ENCODE results near the gene RASSF4. TPM values are rescaled to one million over a fixed set of nuclear protein-coding genes. Genes with fewer than 3 reads are reported as not detected.

RASSF4 gene
- total RNA-seq, 2 donors from 2014 or later: 1.7 to 4.4 TPM

DNA sequence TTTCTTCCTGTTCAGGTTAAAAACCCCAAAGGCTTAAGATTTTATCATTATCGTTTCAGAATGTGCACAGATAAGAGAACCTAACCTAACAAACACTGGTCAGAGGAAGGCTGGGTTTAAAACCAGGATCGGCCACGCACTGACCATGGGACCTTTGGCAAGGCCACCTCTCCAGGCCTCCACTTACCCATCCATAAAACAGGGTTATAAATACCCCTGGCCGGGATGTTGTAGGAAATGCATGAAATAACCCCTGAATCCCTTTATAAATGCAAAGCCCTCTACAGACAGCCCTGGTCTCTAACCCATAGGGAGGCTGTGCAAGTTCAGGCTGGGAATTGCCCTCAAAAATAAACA, 18.6 kb downstream of the RASSF4 start:
- Mint-ChIP-seq H3K27me3 (peaks cover 3% of the 10 kb centered on the region), H3K4me1 (no peaks in the 10 kb centered on the region), H3K27ac (no peak overlapping the region), H3K4me3 (no peak overlapping the region), H3K9me3 (no peaks in the 10 kb centered on the region), H3K36me3 (ENCODE audit: low read depth) (no peaks in the 10 kb centered on the region)
- ATAC-seq (replicated peaks): no peak

GRCh38 chr10:44978570-44979280, 19.1 kb downstream of the RASSF4 start, which contains the start of gene DEPP1:
TSS of gene DEPP1 (minus strand) at chr10:44978809. CDS start at chr10:44978030, 779 bp downstream.
- Mint-ChIP-seq H3K27ac (no peak within 1 kb of the TSS), H3K4me3 (no peak within 1 kb of the TSS), H3K9me3 (no peaks in the 10 kb centered on the region), H3K27me3 (peaks cover 3% of the 10 kb centered on the region), H3K4me1 (no peaks in the 10 kb centered on the region), H3K36me3 (ENCODE audit: low read depth) (no peaks in the 10 kb centered on the region)
- no peak for ATAC-seq (replicated peaks)

- Mint-ChIP-seq H3K27me3 (peaks cover 3% of the 10 kb centered on the region), H3K27ac (no peak overlapping the region), H3K9me3 (no peaks in the 10 kb centered on the region), H3K4me3 (no peak overlapping the region), H3K4me1 (no peaks in the 10 kb centered on the region), H3K36me3 (ENCODE audit: low read depth) (no peaks in the 10 kb centered on the region)
- no peak for ATAC-seq (replicated peaks)
These were observed 19.9 kb downstream of the RASSF4 start for GRCh38 chr10:44979281-44980191.

GRCh38 chr10:44980309-44981171, 20.9 kb downstream of the RASSF4 start:
- Mint-ChIP-seq H3K9me3 (no peaks in the 10 kb centered on the region), H3K4me1 (no peaks in the 10 kb centered on the region), H3K27ac (no peak overlapping the region), H3K4me3 (no peak overlapping the region), H3K36me3 (ENCODE audit: low read depth) (no peaks in the 10 kb centered on the region), H3K27me3 (peaks cover 3% of the 10 kb centered on the region)
- no peak for ATAC-seq (replicated peaks)

DNA sequence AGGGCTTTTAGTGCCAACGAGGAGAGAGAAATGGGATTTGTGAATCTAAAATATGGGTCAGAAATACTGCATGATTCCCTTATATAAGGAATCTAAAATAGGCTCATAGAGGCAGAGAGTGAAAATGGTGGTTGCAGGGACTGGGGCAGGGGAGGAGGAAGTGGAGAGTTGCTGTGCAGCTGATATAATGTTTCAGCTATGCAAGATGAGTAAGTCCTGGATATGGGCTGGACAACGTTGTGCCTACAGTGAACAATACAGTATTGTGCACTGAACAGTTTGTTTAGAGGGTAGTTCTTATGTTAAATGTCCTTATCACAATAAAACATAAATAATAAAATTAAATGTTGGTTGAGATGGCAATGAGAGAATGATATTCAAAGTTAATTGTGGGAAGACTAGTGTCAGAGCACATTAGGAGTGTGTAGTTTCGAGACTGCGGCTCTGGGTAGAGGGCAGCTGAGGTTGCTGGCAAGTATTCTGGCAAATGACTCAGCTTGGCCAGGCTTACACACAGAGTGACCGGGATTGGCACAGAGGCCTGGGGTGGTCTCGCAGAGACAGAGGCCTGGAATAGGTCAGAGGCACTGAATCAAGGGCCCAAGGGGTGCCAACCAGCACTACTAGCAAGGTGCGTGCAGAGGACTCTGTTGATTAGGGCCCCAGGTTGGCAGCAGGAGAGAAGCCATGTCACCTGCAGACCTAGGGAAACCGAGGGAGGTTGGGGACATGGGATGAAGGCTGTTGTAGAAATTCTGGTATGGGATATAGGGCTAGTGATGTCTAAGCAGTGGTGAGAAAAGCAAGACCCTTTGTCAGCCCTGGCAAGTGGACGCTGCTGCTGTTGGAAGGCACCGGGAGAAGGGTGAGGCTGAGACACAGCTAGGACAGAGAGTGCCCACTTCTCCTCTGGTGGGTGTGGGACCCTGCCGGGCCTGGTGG, 21.8 kb downstream of the RASSF4 start:
- Mint-ChIP-seq H3K4me1 (no peaks in the 10 kb centered on the region), H3K36me3 (ENCODE audit: low read depth) (no peaks in the 10 kb centered on the region), H3K9me3 (no peaks in the 10 kb centered on the region), H3K4me3 (no peak overlapping the region), H3K27ac (no peak overlapping the region), H3K27me3 (peaks cover 3% of the 10 kb centered on the region)
- ATAC-seq (replicated peaks): peak; percentile 45

DNA sequence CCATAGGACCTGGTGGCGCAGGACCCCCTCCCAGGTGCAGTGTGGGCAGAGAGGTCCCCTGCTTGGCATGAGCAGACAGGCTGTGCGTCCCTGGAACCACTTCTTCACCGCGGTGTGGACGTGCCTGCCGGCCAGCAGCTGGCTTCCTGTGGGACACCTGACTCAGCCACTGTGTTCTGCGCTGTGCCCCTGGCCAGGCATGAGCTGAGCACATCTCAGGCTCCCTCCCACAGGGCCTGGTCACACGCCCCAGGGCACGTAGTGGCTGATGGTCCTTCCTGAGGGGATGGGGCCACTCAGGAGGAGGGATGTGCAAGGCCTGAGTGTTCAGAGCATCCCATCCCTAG, 22.5 kb downstream of the RASSF4 start:
- Mint-ChIP-seq H3K9me3 (no peaks in the 10 kb centered on the region), H3K27me3 (peaks cover under 1% of the 10 kb centered on the region), H3K4me1 (no peaks in the 10 kb centered on the region), H3K27ac (no peak overlapping the region), H3K4me3 (no peak overlapping the region), H3K36me3 (ENCODE audit: low read depth) (no peaks in the 10 kb centered on the region)
- ATAC-seq (replicated peaks): no peak

- Mint-ChIP-seq H3K36me3 (ENCODE audit: low read depth) (no peaks in the 10 kb centered on the region), H3K27me3 (no peaks in the 10 kb centered on the region), H3K4me3 (no peak overlapping the region), H3K27ac (no peak overlapping the region), H3K9me3 (no peaks in the 10 kb centered on the region), H3K4me1 (no peaks in the 10 kb centered on the region)
- ATAC-seq (replicated peaks): no peak
These were observed 22.9 kb downstream of the RASSF4 start for GRCh38 chr10:44982496-44982895.

- Mint-ChIP-seq H3K27me3 (peaks cover under 1% of the 10 kb centered on the region), H3K4me3 (no peak overlapping the region), H3K27ac (no peak overlapping the region), H3K4me1 (no peaks in the 10 kb centered on the region), H3K36me3 (ENCODE audit: low read depth) (no peaks in the 10 kb centered on the region), H3K9me3 (no peaks in the 10 kb centered on the region)
- ATAC-seq (replicated peaks): no peak
These were observed 23.7 kb downstream of the RASSF4 start for GRCh38 chr10:44983066-44983894.

DNA sequence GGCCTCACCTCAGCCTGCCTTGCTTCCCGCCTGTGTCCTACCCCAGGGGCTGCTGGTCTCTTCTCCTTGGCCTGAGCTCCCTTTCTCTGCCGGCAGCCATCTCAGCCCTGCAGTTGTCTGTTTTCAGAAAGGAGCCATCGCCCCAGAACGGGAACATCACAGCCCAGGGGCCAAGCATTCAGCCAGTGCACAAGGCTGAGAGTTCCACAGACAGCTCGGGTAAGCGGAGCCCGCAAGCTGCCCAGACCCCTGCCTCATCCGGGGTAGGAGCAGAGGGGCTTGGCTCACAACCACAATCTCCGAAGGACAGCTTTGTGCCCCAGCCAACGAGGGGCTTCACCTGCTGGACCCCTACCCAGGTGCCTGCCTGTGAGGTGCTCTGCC, 24.3 kb downstream of the RASSF4 start:
- Mint-ChIP-seq H3K4me3 (no peak overlapping the region), H3K27me3 (peaks cover 5% of the 10 kb centered on the region), H3K36me3 (ENCODE audit: low read depth) (no peaks in the 10 kb centered on the region), H3K9me3 (no peaks in the 10 kb centered on the region), H3K4me1 (no peaks in the 10 kb centered on the region), H3K27ac (no peak overlapping the region)
- ATAC-seq (replicated peaks): no peak

DNA sequence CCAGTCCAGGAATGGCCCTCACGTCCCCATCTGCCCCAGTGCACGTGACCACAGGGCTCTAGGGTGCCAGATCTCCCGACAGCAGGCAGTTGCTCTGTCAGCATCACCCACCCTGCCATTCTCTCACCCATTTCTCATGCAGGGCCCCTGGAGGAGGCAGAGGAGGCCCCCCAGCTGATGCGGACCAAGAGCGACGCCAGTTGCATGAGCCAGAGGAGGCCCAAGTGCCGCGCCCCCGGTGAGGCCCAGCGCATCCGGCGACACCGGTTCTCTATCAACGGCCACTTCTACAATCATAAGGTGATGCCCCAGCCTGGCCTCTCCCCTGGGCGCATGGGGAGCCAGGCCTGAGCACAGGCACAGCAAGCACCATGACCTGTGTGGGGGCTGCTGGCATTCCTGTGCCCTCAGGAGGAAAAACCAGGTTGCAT, 25.1 kb downstream of the RASSF4 start:
- no peak for ATAC-seq (replicated peaks)
- H3K27me3 Mint-ChIP-seq: peaks cover 5% of the 10 kb centered on the region
- no peaks in the 10 kb centered on the region for H3K36me3 Mint-ChIP-seq (ENCODE audit: low read depth)
- no peak overlapping the region for H3K27ac Mint-ChIP-seq
- H3K4me1 Mint-ChIP-seq: no peaks in the 10 kb centered on the region
- no peaks in the 10 kb centered on the region for H3K9me3 Mint-ChIP-seq
- H3K4me3 Mint-ChIP-seq: no peak overlapping the region

DNA sequence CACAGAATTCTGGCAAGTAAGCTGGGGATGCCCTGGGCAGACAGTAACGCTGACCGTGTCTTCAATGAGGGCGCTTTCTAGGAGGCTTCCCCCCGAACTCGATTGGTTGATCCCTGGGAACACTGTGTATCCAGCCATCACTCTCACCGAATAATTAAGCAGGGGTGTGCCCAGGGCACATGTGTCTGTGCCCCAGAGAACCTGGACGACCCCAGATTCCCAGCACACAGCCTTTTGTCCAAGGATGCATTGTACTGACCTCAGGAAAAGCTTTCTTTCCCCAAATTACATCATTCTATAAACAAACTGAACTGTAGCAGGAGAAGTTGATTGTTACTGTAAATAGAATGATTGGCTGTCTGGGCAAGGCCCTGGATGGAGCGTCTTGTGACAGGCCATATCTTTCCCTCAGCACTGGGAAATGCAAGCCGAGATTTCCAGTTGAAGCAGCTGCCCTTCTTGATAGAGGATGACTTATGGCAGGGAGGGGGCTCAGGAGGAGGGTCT, 25.6 kb downstream of the RASSF4 start:
- no peak for ATAC-seq (replicated peaks)
- Mint-ChIP-seq H3K27ac (no peak overlapping the region), H3K36me3 (ENCODE audit: low read depth) (no peaks in the 10 kb centered on the region), H3K27me3 (peaks cover 7% of the 10 kb centered on the region), H3K4me1 (no peaks in the 10 kb centered on the region), H3K9me3 (no peaks in the 10 kb centered on the region), H3K4me3 (no peak overlapping the region)

DNA sequence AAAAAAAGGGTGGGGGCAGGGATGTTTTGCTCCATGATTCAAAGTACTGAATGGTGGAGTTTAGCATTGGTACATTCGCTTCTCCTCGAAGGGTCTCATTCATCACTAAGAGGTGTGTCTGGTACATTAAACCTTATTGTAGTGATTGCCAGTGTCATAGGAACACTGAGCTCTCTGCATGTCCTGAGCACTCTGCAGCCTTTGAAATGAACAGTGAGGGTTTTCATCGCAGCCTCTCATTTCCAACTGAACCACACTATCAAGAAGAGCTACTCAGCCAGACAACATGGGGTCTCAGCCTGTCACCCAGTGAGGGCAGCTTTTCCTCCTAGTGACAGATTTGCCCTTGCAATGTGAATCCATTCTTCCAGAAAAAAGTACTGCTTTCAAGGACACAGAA, 26.6 kb downstream of the RASSF4 start:
- no peak overlapping the region for H3K4me3 Mint-ChIP-seq
- ATAC-seq (replicated peaks): no peak
- H3K27ac Mint-ChIP-seq: no peak overlapping the region
- peaks cover 9% of the 10 kb centered on the region for H3K27me3 Mint-ChIP-seq
- no peaks in the 10 kb centered on the region for H3K4me1 Mint-ChIP-seq
- H3K9me3 Mint-ChIP-seq: no peaks in the 10 kb centered on the region
- no peaks in the 10 kb centered on the region for H3K36me3 Mint-ChIP-seq (ENCODE audit: low read depth)

DNA sequence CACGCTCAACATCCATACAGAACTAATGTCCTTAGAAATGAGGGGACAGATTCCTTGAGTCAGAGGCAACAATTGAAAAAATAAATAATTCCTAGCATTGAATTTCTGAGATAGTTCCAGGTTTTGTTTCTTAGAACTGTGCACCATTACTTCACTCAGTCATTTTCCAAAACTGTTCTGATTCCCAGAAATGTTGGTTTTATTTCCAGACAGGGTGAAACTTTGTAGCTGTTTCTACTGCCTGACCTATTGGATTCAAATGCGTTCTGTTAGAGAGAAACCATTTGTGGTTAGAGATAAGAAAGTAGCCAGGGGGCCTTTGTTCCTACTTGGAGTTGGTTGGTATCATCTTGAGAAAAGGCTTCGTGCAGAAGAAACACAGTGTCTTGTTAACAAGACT, 27.1 kb downstream of the RASSF4 start:
- Mint-ChIP-seq H3K4me1 (no peaks in the 10 kb centered on the region), H3K9me3 (no peaks in the 10 kb centered on the region), H3K36me3 (ENCODE audit: low read depth) (no peaks in the 10 kb centered on the region), H3K27me3 (peaks cover 9% of the 10 kb centered on the region), H3K4me3 (no peak overlapping the region), H3K27ac (no peak overlapping the region)
- ATAC-seq (replicated peaks): peak; percentile 14

Measured in activated T-helper 17 cell treated with anti-CD3 and anti-CD28 coated beads, Interleukin-2, amount 50 U/mL, for 72 hours (primary cell).